Upper lobe of left lung (tissue), 6 donors: Measurements from ENCODE around the gene MACROD2. TPM values are rescaled to one million over a fixed set of nuclear protein-coding genes. Genes with fewer than 3 reads are reported as not detected.

ENCODE experiments used
- ATAC-seq, 2 donors: fragments of 200-7000 bp; cut with Tn5 transposase; one replicate each; pipeline ENCODE4 v1.9.1; 2022; ENCODE audit warnings: mild to moderate bottlenecking in 2 of 2, moderate library complexity in 2 of 2; ENCODE audit not compliant: low FRiP score in 2 of 2
- DNase-seq, 2 donors: peaks; one replicate each; pipeline ENCODE4 v3.0.0-alpha.2; 2019 to 2020
- H3K27ac ChIP-seq, 4 donors: fragments of 200-600 bp; sonication (generic); one replicate each; pipeline ENCODE4 v1.5.1; 2016 to 2019
- H3K27me3 ChIP-seq, 4 donors: fragments of 200-600 bp; sonication (generic); one replicate each; pipeline ENCODE4 v1.5.1; 2017 to 2019
- H3K36me3 ChIP-seq, 4 donors: fragments of 200-600 bp; sonication (generic); one replicate each; pipeline ENCODE4 v1.5.1; 2016 to 2019
- H3K4me1 ChIP-seq, 4 donors: fragments of 200-600 bp; sonication (generic); one replicate each; pipeline ENCODE4 v1.5.1; 2018 to 2019
- H3K4me3 ChIP-seq, 4 donors: fragments of 200-600 bp; sonication (generic); one replicate each; pipeline ENCODE4 v1.5.1; 2017 to 2019; ENCODE audit warnings: mild to moderate bottlenecking in 2 of 4, moderate library complexity in 1 of 4
- H3K9me3 ChIP-seq, 4 donors: fragments of 200-600 bp; sonication (generic); one replicate each; pipeline ENCODE4 v1.5.1; 2018 to 2019
- EP300 ChIP-seq, 4 donors: sonication (generic); formaldehyde crosslinking; IDR thresholded peaks; one replicate each; pipeline ENCODE4 v1.5.1; 2017; ENCODE audit warnings: antibody characterized with exemption in 4 of 4, control low read depth in 2 of 4
- POLR2A ChIP-seq, 4 donors: fragments of 450-650 bp; IDR thresholded peaks; one replicate each; pipeline ENCODE4 v1.5.1; 2016 to 2017; ENCODE audit warnings: antibody characterized with exemption in 4 of 4, mild to moderate bottlenecking in 2 of 4
- POLR2AphosphoS5 ChIP-seq, 2 donors: sonication (generic); formaldehyde crosslinking; IDR thresholded peaks; one replicate each; pipeline ENCODE4 v1.5.1; 2017; ENCODE audit warnings: antibody characterized with exemption in 2 of 2
- WGBS, 2 donors: methylation state at CpG; one replicate each; pipeline ENCODE4 v1.1.5; 2017 to 2018; 5-methylcytosine and 5-hydroxymethylcytosine counted together
- total RNA-seq, 6 donors: library from RNA; depleted of rRNA in 4 of 6; stranded (reverse); fragments of >200 nt in 4 of 6; gene quantifications; one replicate each; pipeline versions ENCODE4 v1.1.0 to v1.2.1, GENCODE V29; 2016 to 2021
- TF ChIP-seq, protein P1 (sequence below), 6 experiments: fragments of 450-650 bp in 4 of 6; fragments of 200-600 bp in 2 of 6; sonication (generic) in 2 of 6; IDR thresholded peaks; one replicate each; pipeline ENCODE4 v1.5.1; 2016 to 2019; ENCODE audit warnings: antibody characterized with exemption in 6 of 6
- donor health status: DM: no; HTN: no; CAD: no; lungs with moderate emphysema.
- donor health status: DM: no; HTN: yes; CAD: no; lungs with severe emphysema.

The MACROD2 gene
- total RNA-seq, 6 donors from 2014 or later, result 20.7 to 84.3 (median 36.3) TPM

DNA sequence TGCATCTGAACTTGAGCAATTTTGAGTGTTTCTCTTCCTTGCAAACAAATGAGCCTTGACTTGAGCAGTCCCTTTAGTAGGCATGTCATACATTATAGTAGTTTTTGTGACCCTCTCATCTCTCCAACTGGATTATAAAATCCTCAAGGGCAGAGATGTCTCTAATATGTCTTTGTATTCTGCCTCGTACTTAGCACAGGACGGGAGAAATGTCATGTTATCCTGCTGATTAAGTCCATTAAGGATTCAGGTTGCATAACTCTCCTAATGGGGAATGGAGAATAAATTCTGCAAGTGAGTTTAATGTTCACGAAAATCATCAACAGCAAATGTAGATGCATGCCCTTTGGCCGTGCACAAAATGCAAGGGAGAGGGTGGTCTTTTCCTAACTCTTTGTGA, 1635.0 kb downstream of the MACROD2 start:
- 69 to 73% methylated on average over 4 of the region's 4 CpGs for WGBS, 2 donors
- Histone ChIP-seq H3K4me3 (no peak overlapping the region), H3K27ac (no peak overlapping the region), H3K27me3 (no peaks in the 10 kb centered on the region), H3K9me3 (no peaks in the 10 kb centered on the region), H3K4me1 (no peaks in the 10 kb centered on the region), H3K36me3 (no peaks in the 10 kb centered on the region)
- no peak for ATAC-seq
- no peak for DNase-seq
- no peak for TF ChIP-seq POLR2A (IDR thresholded peaks at IDR 0.05)
- no peak for TF ChIP-seq EP300 (IDR thresholded peaks at IDR 0.05)
- no peak for TF ChIP-seq POLR2AphosphoS5 (IDR thresholded peaks at IDR 0.05)
- TF ChIP-seq, protein P1, sequence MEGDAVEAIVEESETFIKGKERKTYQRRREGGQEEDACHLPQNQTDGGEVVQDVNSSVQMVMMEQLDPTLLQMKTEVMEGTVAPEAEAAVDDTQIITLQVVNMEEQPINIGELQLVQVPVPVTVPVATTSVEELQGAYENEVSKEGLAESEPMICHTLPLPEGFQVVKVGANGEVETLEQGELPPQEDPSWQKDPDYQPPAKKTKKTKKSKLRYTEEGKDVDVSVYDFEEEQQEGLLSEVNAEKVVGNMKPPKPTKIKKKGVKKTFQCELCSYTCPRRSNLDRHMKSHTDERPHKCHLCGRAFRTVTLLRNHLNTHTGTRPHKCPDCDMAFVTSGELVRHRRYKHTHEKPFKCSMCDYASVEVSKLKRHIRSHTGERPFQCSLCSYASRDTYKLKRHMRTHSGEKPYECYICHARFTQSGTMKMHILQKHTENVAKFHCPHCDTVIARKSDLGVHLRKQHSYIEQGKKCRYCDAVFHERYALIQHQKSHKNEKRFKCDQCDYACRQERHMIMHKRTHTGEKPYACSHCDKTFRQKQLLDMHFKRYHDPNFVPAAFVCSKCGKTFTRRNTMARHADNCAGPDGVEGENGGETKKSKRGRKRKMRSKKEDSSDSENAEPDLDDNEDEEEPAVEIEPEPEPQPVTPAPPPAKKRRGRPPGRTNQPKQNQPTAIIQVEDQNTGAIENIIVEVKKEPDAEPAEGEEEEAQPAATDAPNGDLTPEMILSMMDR (IDR thresholded peaks at IDR 0.05), result no peak

DNA sequence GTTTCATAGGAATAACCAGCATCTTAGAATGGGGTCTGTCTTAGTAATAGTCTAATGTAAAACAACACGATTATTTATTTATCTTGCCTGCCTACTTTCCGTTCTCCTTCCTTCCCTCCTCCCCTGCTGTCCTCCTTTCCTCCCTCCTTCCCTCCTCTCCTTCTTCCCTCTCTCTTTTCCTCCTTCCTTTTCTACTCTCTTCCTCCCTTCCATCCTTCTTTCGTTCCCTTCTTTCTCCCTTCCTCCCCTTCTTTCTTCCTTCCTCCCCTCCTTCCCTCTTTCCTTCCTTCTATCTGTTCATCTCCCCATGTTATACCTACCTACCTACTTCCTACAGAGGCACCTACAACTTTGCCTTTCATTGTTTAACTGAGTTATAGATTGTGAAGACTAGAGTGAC, 1637.4 kb downstream of the MACROD2 start:
- TF ChIP-seq EP300 (IDR thresholded peaks at IDR 0.05), result no peak
- no peak for TF ChIP-seq POLR2AphosphoS5 (IDR thresholded peaks at IDR 0.05)
- TF ChIP-seq, protein P1 (IDR thresholded peaks at IDR 0.05), result no peak
- TF ChIP-seq POLR2A (IDR thresholded peaks at IDR 0.05), result no peak
- DNase-seq (no peak), ATAC-seq (no peak)
- Histone ChIP-seq H3K4me3 (no peak overlapping the region), H3K36me3 (no peaks in the 10 kb centered on the region), H3K27me3 (no peaks in the 10 kb centered on the region), H3K9me3 (no peaks in the 10 kb centered on the region), H3K4me1 (no peaks in the 10 kb centered on the region), H3K27ac (no peak overlapping the region)
- 66 to 81% methylated on average over 3 of the region's 3 CpGs for WGBS, 2 donors

DNA sequence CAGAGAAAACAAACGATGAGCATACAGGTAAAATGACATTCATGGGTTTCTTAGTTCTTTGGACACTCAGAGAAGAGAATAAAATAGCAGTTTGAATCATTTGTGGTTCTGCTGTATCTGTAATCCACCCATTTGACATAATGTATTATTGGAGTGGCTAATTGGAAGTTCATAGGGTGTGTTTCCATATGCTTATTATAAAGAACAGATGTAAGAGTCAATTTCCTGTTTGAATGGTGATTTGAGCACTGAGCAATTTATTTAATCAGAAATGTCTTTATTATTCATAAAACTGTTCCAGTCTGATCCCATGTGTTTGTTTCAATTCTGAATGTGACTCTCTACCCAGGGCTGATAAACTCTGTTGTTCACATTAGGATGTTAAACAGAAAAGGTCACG, 1638.8 kb downstream of the MACROD2 start:
- H3K27me3 ChIP-seq, result no peaks in the 10 kb centered on the region
- no peak overlapping the region for H3K27ac ChIP-seq
- H3K4me1 ChIP-seq, result no peaks in the 10 kb centered on the region
- no peaks in the 10 kb centered on the region for H3K36me3 ChIP-seq
- TF ChIP-seq POLR2A (IDR thresholded peaks at IDR 0.05) (no peak), POLR2AphosphoS5 (IDR thresholded peaks at IDR 0.05) (no peak)
- no peak for DNase-seq
- no peak for ATAC-seq
- no peaks in the 10 kb centered on the region for H3K9me3 ChIP-seq
- H3K4me3 ChIP-seq, result no peak overlapping the region
- WGBS, 2 donors, result 94 to 97% methylated on average over 2 of the region's 2 CpGs

DNA sequence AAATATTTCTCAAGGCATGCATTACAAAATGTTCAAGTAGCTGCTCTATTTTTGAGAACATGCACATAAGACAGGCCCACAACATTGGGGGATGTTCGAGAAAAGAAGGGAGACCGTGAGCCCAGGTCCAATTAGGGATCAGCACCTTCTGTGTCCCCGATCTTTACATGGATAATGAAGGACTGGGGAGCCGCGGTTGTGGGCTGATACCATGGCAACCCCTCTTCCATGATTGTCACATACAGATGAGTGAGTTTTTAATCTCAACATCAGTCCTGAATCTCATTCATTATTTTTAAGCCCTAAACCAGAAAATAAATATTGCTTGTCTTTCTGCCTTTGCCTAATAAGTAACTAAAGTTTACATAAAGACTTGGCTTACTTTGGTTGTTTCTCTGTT, 1642.2 kb downstream of the MACROD2 start:
- WGBS, 2 donors, result 85 to 86% methylated on average over 5 of the region's 5 CpGs
- no peak for ATAC-seq

DNA sequence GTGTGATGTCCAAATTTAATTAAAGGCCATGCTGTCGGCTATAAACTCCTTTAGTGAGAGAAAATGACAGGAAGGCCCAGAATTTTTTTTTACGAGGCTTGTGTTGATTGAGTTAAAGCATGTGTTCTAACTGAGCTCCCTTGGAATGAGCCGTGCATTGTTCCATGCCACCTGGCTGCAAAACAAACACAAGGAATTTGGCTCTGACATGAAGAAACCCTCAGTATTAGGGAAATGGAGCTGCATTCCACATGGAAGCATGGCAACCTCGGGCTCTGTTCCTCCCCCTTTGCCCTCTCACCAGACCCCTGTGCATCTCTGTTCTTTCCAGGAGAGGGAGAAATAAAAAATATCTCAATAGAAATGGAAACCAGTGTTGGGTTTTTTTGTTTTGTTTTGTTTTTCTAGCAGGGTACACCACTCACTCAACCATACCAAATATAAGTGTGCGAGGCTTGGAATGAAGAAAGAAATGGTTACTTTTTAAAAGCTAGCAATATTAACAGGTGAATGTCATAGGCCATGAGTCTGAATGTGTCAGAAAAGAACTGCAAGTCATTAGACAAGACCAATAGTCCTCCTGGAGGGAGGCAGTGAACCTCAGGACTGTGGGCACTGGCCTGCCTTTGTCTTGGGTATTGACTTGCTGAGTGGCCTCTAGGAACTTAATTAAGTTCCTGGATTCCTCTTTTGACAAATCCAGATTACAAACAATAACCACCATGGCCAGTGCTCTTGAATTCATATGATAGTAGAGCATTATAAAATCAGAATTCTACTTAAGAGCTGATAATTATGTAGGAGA, 1642.8 kb downstream of the MACROD2 start:
- Histone ChIP-seq H3K27ac (no peak overlapping the region), H3K4me3 (no peak overlapping the region), H3K36me3 (no peaks in the 10 kb centered on the region), H3K27me3 (no peaks in the 10 kb centered on the region), H3K4me1 (no peaks in the 10 kb centered on the region), H3K9me3 (no peaks in the 10 kb centered on the region)
- no peak for ATAC-seq
- DNase-seq, result no peak
- no peak for TF ChIP-seq POLR2AphosphoS5 (IDR thresholded peaks at IDR 0.05)
- TF ChIP-seq, protein P1 (IDR thresholded peaks at IDR 0.05), result no peak
- no peak for TF ChIP-seq EP300 (IDR thresholded peaks at IDR 0.05)
- no peak for TF ChIP-seq POLR2A (IDR thresholded peaks at IDR 0.05)
- 28 to 50% methylated on average over 5 of the region's 5 CpGs for WGBS, 2 donors

More for the DNA sequence above, 1642.2 kb downstream of the MACROD2 start:
- Histone ChIP-seq H3K4me3 (no peak overlapping the region), H3K4me1 (no peaks in the 10 kb centered on the region), H3K27ac (no peak overlapping the region), H3K9me3 (no peaks in the 10 kb centered on the region), H3K36me3 (no peaks in the 10 kb centered on the region), H3K27me3 (no peaks in the 10 kb centered on the region)
- DNase-seq, result no peak
- no peak for TF ChIP-seq POLR2AphosphoS5 (IDR thresholded peaks at IDR 0.05)
- no peak for TF ChIP-seq EP300 (IDR thresholded peaks at IDR 0.05)
- TF ChIP-seq, protein P1 (IDR thresholded peaks at IDR 0.05), result no peak
- no peak for TF ChIP-seq POLR2A (IDR thresholded peaks at IDR 0.05)
